ENCODE measurements around the gene PITX2.

DNA sequence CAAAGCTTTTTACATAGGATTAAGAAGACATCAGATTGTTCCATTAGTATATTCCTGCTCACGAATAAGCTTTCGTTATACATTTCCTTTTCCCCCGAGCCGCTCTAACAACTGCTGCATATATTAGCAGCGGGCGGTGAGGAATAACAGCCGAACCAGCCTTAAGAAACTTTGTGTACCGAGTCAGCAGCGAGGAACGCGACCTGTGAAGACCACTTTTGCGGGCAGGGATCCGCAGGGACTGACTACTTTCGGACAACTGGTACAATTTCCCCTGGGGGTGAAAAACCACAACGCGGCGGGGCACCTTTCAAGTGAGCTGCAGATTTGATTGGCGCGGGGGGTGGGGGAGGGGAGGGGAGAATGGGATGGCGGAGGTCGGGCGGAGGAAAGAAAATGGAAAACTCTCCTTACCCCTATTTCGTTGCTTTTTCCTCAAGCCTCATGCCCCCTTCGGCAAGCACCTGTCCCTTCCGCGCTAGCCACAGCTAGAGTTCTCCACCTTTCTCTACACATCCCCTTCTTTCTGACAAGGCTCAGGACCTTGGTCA, 5.9 kb upstream of the PITX2 start:
- TF ChIP-seq, protein P1, sequence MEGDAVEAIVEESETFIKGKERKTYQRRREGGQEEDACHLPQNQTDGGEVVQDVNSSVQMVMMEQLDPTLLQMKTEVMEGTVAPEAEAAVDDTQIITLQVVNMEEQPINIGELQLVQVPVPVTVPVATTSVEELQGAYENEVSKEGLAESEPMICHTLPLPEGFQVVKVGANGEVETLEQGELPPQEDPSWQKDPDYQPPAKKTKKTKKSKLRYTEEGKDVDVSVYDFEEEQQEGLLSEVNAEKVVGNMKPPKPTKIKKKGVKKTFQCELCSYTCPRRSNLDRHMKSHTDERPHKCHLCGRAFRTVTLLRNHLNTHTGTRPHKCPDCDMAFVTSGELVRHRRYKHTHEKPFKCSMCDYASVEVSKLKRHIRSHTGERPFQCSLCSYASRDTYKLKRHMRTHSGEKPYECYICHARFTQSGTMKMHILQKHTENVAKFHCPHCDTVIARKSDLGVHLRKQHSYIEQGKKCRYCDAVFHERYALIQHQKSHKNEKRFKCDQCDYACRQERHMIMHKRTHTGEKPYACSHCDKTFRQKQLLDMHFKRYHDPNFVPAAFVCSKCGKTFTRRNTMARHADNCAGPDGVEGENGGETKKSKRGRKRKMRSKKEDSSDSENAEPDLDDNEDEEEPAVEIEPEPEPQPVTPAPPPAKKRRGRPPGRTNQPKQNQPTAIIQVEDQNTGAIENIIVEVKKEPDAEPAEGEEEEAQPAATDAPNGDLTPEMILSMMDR (IDR thresholded peaks at IDR 0.05): no peak
- TF ChIP-seq EP300 (IDR thresholded peaks at IDR 0.05) (no peak), POLR2A (IDR thresholded peaks at IDR 0.05) (no peak)
